Suppressor macrophage treated with lipopolysaccharide for 4 hours (primary cell): ENCODE results near the gene KARS1.

ENCODE experiments used
- DNase-seq: peaks from one replicate; pipeline ENCODE4 v3.0.0-alpha.2; 2020

Gene KARS1

DNA sequence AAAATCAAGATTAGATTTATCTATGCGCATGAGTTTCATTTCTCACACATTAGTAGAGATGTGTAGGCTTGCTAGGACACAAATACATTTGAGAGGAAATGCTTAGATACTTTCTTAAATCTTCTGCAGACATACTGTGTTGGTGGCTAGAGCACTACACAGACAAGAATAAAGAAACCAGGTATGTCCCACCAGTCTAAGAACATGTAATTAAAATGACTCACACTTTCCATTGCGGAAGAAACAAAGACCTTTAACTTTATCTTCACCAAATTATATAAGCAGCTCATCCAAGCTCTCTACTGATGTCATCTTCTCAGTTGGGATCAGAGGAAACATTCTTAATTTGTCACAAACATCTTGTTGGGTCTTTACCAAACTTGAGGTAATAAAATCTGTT, 68.7 kb downstream of the KARS1 start:
- DNase-seq: no peak

DNA sequence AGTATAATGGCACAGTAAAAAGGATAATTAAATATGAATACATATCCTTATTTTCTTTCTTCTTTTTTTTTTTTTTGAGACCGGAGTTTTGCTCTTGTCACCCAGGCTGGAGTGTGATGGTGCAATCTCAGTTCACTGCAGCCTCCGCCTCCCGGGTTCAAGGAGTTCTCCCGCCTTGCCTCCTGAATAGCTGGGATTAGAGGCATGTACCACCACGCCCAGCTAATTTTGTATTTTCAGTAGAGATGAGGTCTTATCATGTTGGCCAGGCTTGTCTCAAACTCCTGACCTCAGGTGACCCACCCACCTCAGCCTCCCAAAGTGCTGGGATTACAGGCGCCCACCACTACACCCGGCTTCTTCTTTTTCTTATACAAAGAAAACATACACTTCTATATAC, 69.3 kb downstream of the KARS1 start:
- DNase-seq: no peak
